SK-N-SH (cell line): ENCODE data around the gene SELENOP. TPM values are rescaled to one million over a fixed set of nuclear protein-coding genes. Genes with fewer than 3 reads are reported as not detected.

Experiments used
- polyA plus RNA-seq, 3 experiments: library from polyadenylated mRNA; depleted of rRNA; stranded (reverse); fragments of >200 nt; gene quantifications; 2 replicates each; pipeline ENCODE4 v1.2.3, GENCODE V29; 2012

SELENOP gene
- polyA plus RNA-seq, 1 of the 3 experiments (the other 2 are of a cell fraction), result 0.08 TPM

Other genes with a start within 250 kb of the SELENOP start
- gene CCDC152, start 55.1 kb downstream of the SELENOP start, polyA plus RNA-seq (2012; rRNA removed), result 2.1 and 2.6 TPM in 2 replicates
- gene ANXA2R, start 228.4 kb upstream of the SELENOP start, polyA plus RNA-seq (2012; rRNA removed), result 1.7 and 1.9 TPM in 2 replicates